Measurements from ENCODE around the gene FANCE. TPM values are rescaled to one million over a fixed set of nuclear protein-coding genes. Genes with fewer than 3 reads are reported as not detected.
A peak's percentile ranks its signal among the peaks of the same experiment; 100 is the strongest.

Gene FANCE
- total RNA-seq, 1 experiment from 2014 or later: 19.2 TPM

GRCh38 chr6:35413911-35414310 lies 38.2 kb upstream of the FANCE start:
- CTCF ChIA-PET: no interaction called here
- BruUV-seq (replicated peaks): no TSS peak
- intact Hi-C loops (cut with micrococcal nuclease; ENCODE audit: unreplicated experiment): no loop called here

GRCh38 chr6:35415065-35415891 lies 36.9 kb upstream of the FANCE start:
- ChIA-PET POLR2A (ENCODE audit: low non-redundant PET) (no interaction called here), CTCF (interaction anchor here (1.1 kb wide), 2 partner anchors 34 to 73 kb away, joined by 6 to 7 read pairs; partner anchors contain the start of gene PPARD)
- TF ChIP-seq EZH2 (IDR thresholded peaks at IDR 0.05; ENCODE audit: borderline replicate concordance, low read depth, low read length, poor library complexity, severe bottlenecking): no peak
- peak; percentile 65 for TF ChIP-seq CTCF (conservative IDR thresholded peaks at IDR 0.05; ENCODE audit: low read depth, low read length)
- Histone ChIP-seq H3K27ac (ENCODE audit: low read depth, low read length, poor library complexity, severe bottlenecking) (no peak overlapping the region), H3K27me3 (replicated peaks; ENCODE audit: insufficient read depth, low read depth, low read length, poor library complexity) (no peaks in the 10 kb centered on the region), H3K4me1 (ENCODE audit: insufficient read depth, low read length, poor library complexity, severe bottlenecking) (peaks cover 4% of the 10 kb centered on the region), H3K36me3 (ENCODE audit: insufficient read depth, low read length, poor library complexity, severe bottlenecking) (no peaks in the 10 kb centered on the region), H3K9me3 (ENCODE audit: low read depth, low read length, poor library complexity, severe bottlenecking) (no peaks in the 10 kb centered on the region), H3K4me3 (ENCODE audit: low read depth, low read length, poor library complexity, severe bottlenecking) (no peak overlapping the region)
- intact Hi-C loops (cut with micrococcal nuclease; ENCODE audit: unreplicated experiment): loop anchor here (1.0 kb wide), 1 partner anchor 73 kb away; the partner anchor contains the start of gene PPARD
- BruUV-seq (replicated peaks): no TSS peak
- DNase-seq (ENCODE audit: low spot score): peak; percentile 74

More at GRCh38 chr6:35413911-35414310, 38.2 kb upstream of the FANCE start:
- POLR2A ChIA-PET (ENCODE audit: low non-redundant PET): no interaction called here
- DNase-seq (ENCODE audit: low spot score): no peak
- H3K4me1 ChIP-seq (ENCODE audit: insufficient read depth, low read length, poor library complexity, severe bottlenecking): no peaks in the 10 kb centered on the region
- H3K36me3 ChIP-seq (ENCODE audit: insufficient read depth, low read length, poor library complexity, severe bottlenecking): no peaks in the 10 kb centered on the region
- no peaks in the 10 kb centered on the region for H3K9me3 ChIP-seq (ENCODE audit: low read depth, low read length, poor library complexity, severe bottlenecking)
- H3K27ac ChIP-seq (ENCODE audit: low read depth, low read length, poor library complexity, severe bottlenecking): no peak overlapping the region
- TF ChIP-seq CTCF (conservative IDR thresholded peaks at IDR 0.05; ENCODE audit: low read depth, low read length): no peak
- no peak for TF ChIP-seq EZH2 (IDR thresholded peaks at IDR 0.05; ENCODE audit: borderline replicate concordance, low read depth, low read length, poor library complexity, severe bottlenecking)
- H3K4me3 ChIP-seq (ENCODE audit: low read depth, low read length, poor library complexity, severe bottlenecking): no peak overlapping the region
- no peaks in the 10 kb centered on the region for H3K27me3 ChIP-seq (replicated peaks; ENCODE audit: insufficient read depth, low read depth, low read length, poor library complexity)

- Histone ChIP-seq H3K4me3 (ENCODE audit: low read depth, low read length, poor library complexity, severe bottlenecking) (no peak overlapping the region), H3K9me3 (ENCODE audit: low read depth, low read length, poor library complexity, severe bottlenecking) (no peaks in the 10 kb centered on the region), H3K27me3 (replicated peaks; ENCODE audit: insufficient read depth, low read depth, low read length, poor library complexity) (no peaks in the 10 kb centered on the region), H3K36me3 (ENCODE audit: insufficient read depth, low read length, poor library complexity, severe bottlenecking) (no peaks in the 10 kb centered on the region), H3K4me1 (ENCODE audit: insufficient read depth, low read length, poor library complexity, severe bottlenecking) (peaks cover 4% of the 10 kb centered on the region), H3K27ac (ENCODE audit: low read depth, low read length, poor library complexity, severe bottlenecking) (no peak overlapping the region)
- TF ChIP-seq CTCF (conservative IDR thresholded peaks at IDR 0.05; ENCODE audit: low read depth, low read length) (no peak), EZH2 (IDR thresholded peaks at IDR 0.05; ENCODE audit: borderline replicate concordance, low read depth, low read length, poor library complexity, severe bottlenecking) (no peak)
- DNase-seq (ENCODE audit: low spot score): no peak
- ChIA-PET POLR2A (ENCODE audit: low non-redundant PET) (no interaction called here), CTCF (no interaction called here)
- BruUV-seq (replicated peaks): no TSS peak
- intact Hi-C loops (cut with micrococcal nuclease; ENCODE audit: unreplicated experiment): no loop called here
Measured at GRCh38 chr6:35417979-35418661, 34.0 kb upstream of the FANCE start.

All from A673 (cell line).